HCT116 (cell line): ENCODE data around the gene TACC2. TPM values are rescaled to one million over a fixed set of nuclear protein-coding genes. Genes with fewer than 3 reads are reported as not detected.

ENCODE experiments used
- ATAC-seq: fragments of 200-7000 bp; cut with Tn5 transposase; 2 replicates; pipeline ENCODE4 v1.9.1; 2020; ENCODE audit warnings: mild to moderate bottlenecking, moderate library complexity
- BruUV-seq: library from RNA; stranded (reverse); fragments of 400-500 nt; replicated peaks from 2 replicates; lab custom pipeline; 2021; lab: Mats Ljungman, UMichigan
- CTCF ChIA-PET: fragments of 300-600 bp; sonication (Branson Sonifier 250); formaldehyde crosslinking; loops from one replicate; lab custom pipeline; 2021; ENCODE audit warnings: antibody characterized with exemption; lab: Charles Lee
- POLR2A ChIA-PET: fragments of 300-600, 350-600 bp; sonication (Branson Sonifier 250); formaldehyde crosslinking; loops from one replicate; lab custom pipeline; 2021; ENCODE audit warnings: antibody characterized with exemption; lab: Charles Lee
- RAD21 ChIA-PET, 2 experiments: fragments of 300-600 bp; sonication (Branson Sonifier 250); formaldehyde crosslinking; loops; one replicate each; lab custom pipeline; 2023; ENCODE audit warnings: low total read pairs in 2 of 2; ENCODE audit not compliant: uncharacterized antibody in 2 of 2, unreplicated experiment in 2 of 2, low non-redundant PET in 1 of 2; lab: Charles Lee
- DNase-seq: peaks from one replicate; pipeline ENCODE4 v3.0.0-alpha.2; 2010; ENCODE audit warnings: low read depth, low spot score
- H2AFZ ChIP-seq: fragments of 200-600 bp; shearing (Covaris generic), sonication (generic); 2 replicates; pipeline ENCODE4 v1.6.1; 2017; ENCODE audit warnings: low read depth, mixed run types, mixed read lengths, antibody characterized with exemption, low read length; ENCODE audit not compliant: poor library complexity, severe bottlenecking
- H3K27ac ChIP-seq: 2 replicates; pipeline ENCODE4 v1.5.1; 2012; ENCODE audit warnings: low read depth, low read length
- H3K27me3 ChIP-seq: fragments of 200-600 bp; sonication (generic); 2 replicates; pipeline ENCODE4 v1.6.1; 2016; ENCODE audit warnings: mixed run types, low read length, mixed read lengths; ENCODE audit not compliant: insufficient read depth
- H3K36me3 ChIP-seq, 2 experiments: fragments of 200-500 bp in 1 of 2; fragments of 200-600 bp in 1 of 2; sonication (Bioruptor generic) in 1 of 2; sonication (generic) in 1 of 2; 2 replicates each; pipeline versions ENCODE4 v1.5.1 to v1.6.1; 2014 to 2016; ENCODE audit warnings: low read length in 2 of 2, inconsistent platforms in 1 of 2, mixed read lengths in 1 of 2, mixed run types in 1 of 2; ENCODE audit not compliant: insufficient read depth in 2 of 2, control insufficient read depth in 1 of 2
- H3K4me1 ChIP-seq, 2 experiments: fragments of 200-600 bp in 1 of 2; sonication (generic) in 1 of 2; 2 replicates each; pipeline versions ENCODE4 v1.5.1 to v1.6.1; 2012 to 2017; ENCODE audit warnings: low read length in 2 of 2, inconsistent platforms in 1 of 2, mild to moderate bottlenecking in 1 of 2, mixed read lengths in 1 of 2, mixed run types in 1 of 2, moderate library complexity in 1 of 2; ENCODE audit not compliant: insufficient read depth in 2 of 2, control insufficient read depth in 1 of 2
- H3K4me2 ChIP-seq: fragments of 200-600 bp; sonication (generic); 2 replicates; pipeline ENCODE4 v1.6.1; 2017; ENCODE audit warnings: mixed run types, low read length, mixed read lengths
- H3K4me3 ChIP-seq, 2 experiments: fragments of 200-600 bp in 1 of 2; sonication (generic) in 1 of 2; replicated peaks in 1 of 2; 2 replicates each; pipeline ENCODE4 v1.5.1; 2011 to 2016; ENCODE audit warnings: low read length in 2 of 2, control low read depth in 1 of 2, low read depth in 1 of 2, mild to moderate bottlenecking in 1 of 2, mixed read lengths in 1 of 2, mixed run types in 1 of 2
- H3K79me2 ChIP-seq: fragments of 200-600 bp; sonication (generic); 2 replicates; pipeline ENCODE4 v1.6.1; 2017; ENCODE audit warnings: mild to moderate bottlenecking, mixed run types, low read length, moderate library complexity, mixed read lengths; ENCODE audit not compliant: insufficient read depth
- H3K9ac ChIP-seq: fragments of 200-600 bp; sonication (generic); 2 replicates; pipeline ENCODE4 v1.6.1; 2016; ENCODE audit warnings: low read length, mixed read lengths
- H3K9me2 ChIP-seq: fragments of 200-600 bp; sonication (generic), shearing (Covaris generic); 2 replicates; pipeline ENCODE4 v1.6.1; 2017; ENCODE audit warnings: mixed run types, mild to moderate bottlenecking, moderate library complexity; ENCODE audit not compliant: insufficient read depth
- H3K9me3 ChIP-seq, 2 experiments: fragments of 200-500 bp in 1 of 2; fragments of 200-600 bp in 1 of 2; sonication (Bioruptor generic) in 1 of 2; sonication (generic) in 1 of 2; 2 replicates each; pipeline ENCODE4 v1.6.1; 2014 to 2017; ENCODE audit warnings: low read length in 2 of 2, mixed read lengths in 2 of 2, inconsistent platforms in 1 of 2, low read depth in 1 of 2, mild to moderate bottlenecking in 1 of 2, mixed run types in 1 of 2, moderate library complexity in 1 of 2; ENCODE audit not compliant: control insufficient read depth in 1 of 2, insufficient read depth in 1 of 2
- H4K20me1 ChIP-seq: fragments of 200-600 bp; sonication (generic), shearing (Covaris generic); 2 replicates; pipeline ENCODE4 v1.6.1; 2017; ENCODE audit warnings: mixed run types, mild to moderate bottlenecking, moderate library complexity; ENCODE audit not compliant: insufficient read depth
- ELF1 ChIP-seq: IDR thresholded peaks from 2 replicates; pipeline ENCODE4 v1.6.1; 2012; ENCODE audit warnings: low read depth, borderline replicate concordance
- EZH2 ChIP-seq: fragments of 200-600 bp; sonication (generic); IDR thresholded peaks from 2 replicates; pipeline ENCODE4 v1.6.1; 2017; ENCODE audit warnings: antibody characterized with exemption, mixed run types
- EZH2phosphoT487 ChIP-seq: fragments of 200-600 bp; IDR thresholded peaks from 2 replicates; pipeline ENCODE4 v1.6.1; 2018; ENCODE audit warnings: antibody characterized with exemption, borderline replicate concordance
- JUND ChIP-seq: IDR thresholded peaks from 2 replicates; pipeline ENCODE4 v1.6.1; 2012
- POLR2AphosphoS5 ChIP-seq: IDR thresholded peaks from 2 replicates; pipeline ENCODE4 v1.6.1; 2011; ENCODE audit warnings: mild to moderate bottlenecking, low read depth, low read length, moderate library complexity
- RAD21 ChIP-seq: IDR thresholded peaks from 2 replicates; pipeline ENCODE4 v1.6.1; 2012; ENCODE audit warnings: low read depth, mild to moderate bottlenecking
- SRF ChIP-seq: IDR thresholded peaks from 2 replicates; pipeline ENCODE4 v1.6.1; 2012; ENCODE audit warnings: low read depth
- TCF7L2 ChIP-seq: IDR thresholded peaks from 2 replicates; pipeline ENCODE4 v1.7.0; 2011; ENCODE audit warnings: borderline replicate concordance, inconsistent platforms; ENCODE audit not compliant: insufficient read depth, insufficient read length; ENCODE audit errors: extremely low read depth
- ZFX ChIP-seq: fragments of 450-650 bp; IDR thresholded peaks from 2 replicates; pipeline ENCODE4 v1.6.1; 2017
- intact Hi-C: fragments of 100-400 bp; cut with micrococcal nuclease; formaldehyde crosslinking; loops from 2 replicates; pipeline ENCODE4 v1.10.0; 2022
- total RNA-seq: library from RNA; stranded (reverse); gene quantifications from one replicate; pipeline ENCODE4 v1.2.1, GENCODE V29; 2021; ENCODE audit not compliant: unreplicated experiment
- TF ChIP-seq, protein P1 (sequence below): IDR thresholded peaks from 2 replicates; pipeline ENCODE4 v1.6.1; 2011; ENCODE audit warnings: mild to moderate bottlenecking, low read length, moderate library complexity; ENCODE audit not compliant: insufficient replicate concordance; ENCODE audit errors: extremely low read depth

Gene TACC2
- total RNA-seq, 1 experiment from 2014 or later = 38.6 TPM

- DNase-seq (no peak), ATAC-seq (no peak)
- H3K9ac ChIP-seq = no peak overlapping the region
- no peak overlapping the region for H3K27ac ChIP-seq
- no peak for TF ChIP-seq EZH2phosphoT487
- TF ChIP-seq, protein P1, sequence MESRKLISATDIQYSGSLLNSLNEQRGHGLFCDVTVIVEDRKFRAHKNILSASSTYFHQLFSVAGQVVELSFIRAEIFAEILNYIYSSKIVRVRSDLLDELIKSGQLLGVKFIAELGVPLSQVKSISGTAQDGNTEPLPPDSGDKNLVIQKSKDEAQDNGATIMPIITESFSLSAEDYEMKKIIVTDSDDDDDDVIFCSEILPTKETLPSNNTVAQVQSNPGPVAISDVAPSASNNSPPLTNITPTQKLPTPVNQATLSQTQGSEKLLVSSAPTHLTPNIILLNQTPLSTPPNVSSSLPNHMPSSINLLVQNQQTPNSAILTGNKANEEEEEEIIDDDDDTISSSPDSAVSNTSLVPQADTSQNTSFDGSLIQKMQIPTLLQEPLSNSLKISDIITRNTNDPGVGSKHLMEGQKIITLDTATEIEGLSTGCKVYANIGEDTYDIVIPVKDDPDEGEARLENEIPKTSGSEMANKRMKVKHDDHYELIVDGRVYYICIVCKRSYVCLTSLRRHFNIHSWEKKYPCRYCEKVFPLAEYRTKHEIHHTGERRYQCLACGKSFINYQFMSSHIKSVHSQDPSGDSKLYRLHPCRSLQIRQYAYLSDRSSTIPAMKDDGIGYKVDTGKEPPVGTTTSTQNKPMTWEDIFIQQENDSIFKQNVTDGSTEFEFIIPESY = no peak
- no peak for TF ChIP-seq SRF
- no peak for TF ChIP-seq POLR2AphosphoS5
- TF ChIP-seq RAD21 = no peak
- TF ChIP-seq ZFX = no peak
- TF ChIP-seq ELF1 = no peak
- no peak for TF ChIP-seq EZH2
- no peak for TF ChIP-seq JUND
- TF ChIP-seq TCF7L2 = no peak
- H2AFZ ChIP-seq = no peak overlapping the region
- H3K4me2 ChIP-seq = no peak overlapping the region
- ChIA-PET POLR2A (no interaction called here), CTCF (no interaction called here), RAD21 (no interaction called here)
- H4K20me1 ChIP-seq = no peaks in the 10 kb centered on the region
- H3K9me2 ChIP-seq = no peaks in the 10 kb centered on the region
- H3K36me3 ChIP-seq = no peaks in the 10 kb centered on the region
- intact Hi-C loops = no loop called here
- no peak overlapping the region for H3K4me3 ChIP-seq
- no peaks in the 10 kb centered on the region for H3K79me2 ChIP-seq
- peaks cover under 1 to 23% of the 10 kb centered on the region in 2 experiments; a peak in 3 of 4 replicates for H3K4me1 ChIP-seq
- no peaks in the 10 kb centered on the region for H3K27me3 ChIP-seq
- H3K9me3 ChIP-seq = no peaks in the 10 kb centered on the region
- no TSS peak for BruUV-seq
Measured at GRCh38 chr10:122292376-122292775, 303.4 kb downstream of the TACC2 start.
